ENCODE data around the gene BCO1.

BCO1 gene

GRCh38 chr16:81318711-81319110, 80.2 kb downstream of the BCO1 start:
- DNase-seq (ENCODE audit: low read depth in 2 of 2) = no peak

- no peak for DNase-seq (ENCODE audit: low read depth in 2 of 2)
Measured at GRCh38 chr16:81319221-81319912, 80.9 kb downstream of the BCO1 start.

GRCh38 chr16:81321039-81321438, 82.5 kb downstream of the BCO1 start:
- DNase-seq (ENCODE audit: low read depth in 2 of 2) = no peak

- DNase-seq (ENCODE audit: low read depth in 2 of 2) = no peak
Measured at GRCh38 chr16:81321536-81321935, 83.0 kb downstream of the BCO1 start.

GRCh38 chr16:81324808-81325207, 86.3 kb downstream of the BCO1 start:
- DNase-seq (ENCODE audit: low read depth in 2 of 2) = no peak

- no peak for DNase-seq (ENCODE audit: low read depth in 2 of 2)
Measured at GRCh38 chr16:81327011-81327410, 88.5 kb downstream of the BCO1 start.

GRCh38 chr16:81327447-81328196, 89.1 kb downstream of the BCO1 start:
- no peak for DNase-seq (ENCODE audit: low read depth in 2 of 2)

- DNase-seq (ENCODE audit: low read depth in 2 of 2) = no peak
Measured at GRCh38 chr16:81329947-81330346, 91.5 kb downstream of the BCO1 start.

- DNase-seq (ENCODE audit: low read depth in 2 of 2) = no peak
Measured at GRCh38 chr16:81333356-81333755, 94.9 kb downstream of the BCO1 start.

- no peak for DNase-seq (ENCODE audit: low read depth in 2 of 2)
Measured at GRCh38 chr16:81335669-81336068, 97.2 kb downstream of the BCO1 start.

GRCh38 chr16:81337097-81337496, 98.6 kb downstream of the BCO1 start:
- no peak for DNase-seq (ENCODE audit: low read depth in 2 of 2)
